Glutamatergic neuron (in vitro differentiated cells): ENCODE data around the gene JADE3. TPM values are rescaled to one million over a fixed set of nuclear protein-coding genes. Genes with fewer than 3 reads are reported as not detected.

ENCODE experiments used
- DNase-seq: peaks from one replicate; pipeline ENCODE4 v3.0.0; 2022
- H3K27ac Mint-ChIP-seq: one replicate; pipeline ENCODE4 v1.8.0; 2020; ENCODE audit warnings: mild to moderate bottlenecking, mixed read lengths, inconsistent platforms; ENCODE audit not compliant: unreplicated experiment
- H3K27me3 Mint-ChIP-seq: one replicate; pipeline ENCODE4 v1.8.0; 2020; ENCODE audit warnings: mild to moderate bottlenecking, moderate library complexity, mixed read lengths, inconsistent platforms; ENCODE audit not compliant: unreplicated experiment
- H3K36me3 Mint-ChIP-seq: one replicate; pipeline ENCODE4 v1.8.0; 2020; ENCODE audit warnings: mild to moderate bottlenecking, mixed read lengths, inconsistent platforms; ENCODE audit not compliant: unreplicated experiment
- H3K4me1 Mint-ChIP-seq: one replicate; pipeline ENCODE4 v1.8.0; 2020; ENCODE audit warnings: mild to moderate bottlenecking, low read depth, mixed read lengths, inconsistent platforms; ENCODE audit not compliant: unreplicated experiment
- H3K4me3 Mint-ChIP-seq: one replicate; pipeline ENCODE4 v1.8.0; 2020; ENCODE audit warnings: mild to moderate bottlenecking, mixed read lengths, inconsistent platforms; ENCODE audit not compliant: unreplicated experiment
- H3K9me3 Mint-ChIP-seq: one replicate; pipeline ENCODE4 v1.8.0; 2020; ENCODE audit warnings: mild to moderate bottlenecking, moderate library complexity, mixed read lengths, inconsistent platforms; ENCODE audit not compliant: unreplicated experiment
- CTCF ChIP-seq: fragments of 200-600 bp; sonication (generic); IDR thresholded peaks from one replicate; pipeline ENCODE4 v1.5.0; 2021; ENCODE audit not compliant: partially characterized antibody, unreplicated experiment
- total RNA-seq: library from RNA; stranded (reverse); fragmentation: NEBNext Ultra II Directional; extraction: Animal tissue kit (Norgen Biotek cat#: 25700); gene quantifications from one replicate; pipeline ENCODE4 v1.2.1, GENCODE V29; 2021; ENCODE audit not compliant: unreplicated experiment

JADE3 gene
- total RNA-seq, 1 donor from 2014 or later, result 14.0 TPM

GRCh38 chrX:47026198-47026597 is 114.0 kb downstream of the JADE3 start:
- H3K27me3 Mint-ChIP-seq, result no peaks in the 10 kb centered on the region
- TF ChIP-seq CTCF, result no peak
- no peak overlapping the region for H3K4me3 Mint-ChIP-seq

GRCh38 chrX:47030339-47030738 is 118.1 kb downstream of the JADE3 start:
- no peaks in the 10 kb centered on the region for H3K27me3 Mint-ChIP-seq
- no peaks in the 10 kb centered on the region for H3K4me1 Mint-ChIP-seq
- peaks cover 2% of the 10 kb centered on the region for H3K9me3 Mint-ChIP-seq
- no peak overlapping the region for H3K4me3 Mint-ChIP-seq
- no peak for DNase-seq
- H3K27ac Mint-ChIP-seq, result no peak overlapping the region
- H3K36me3 Mint-ChIP-seq, result no peaks in the 10 kb centered on the region
- peak; percentile 62 for TF ChIP-seq CTCF

More at GRCh38 chrX:47026198-47026597, 114.0 kb downstream of the JADE3 start:
- H3K36me3 Mint-ChIP-seq, result no peaks in the 10 kb centered on the region
- no peak for DNase-seq
- H3K9me3 Mint-ChIP-seq, result peaks cover 2% of the 10 kb centered on the region
- H3K4me1 Mint-ChIP-seq, result no peaks in the 10 kb centered on the region
- H3K27ac Mint-ChIP-seq, result no peak overlapping the region

GRCh38 chrX:47047989-47048388 is 135.8 kb downstream of the JADE3 start:
- no peak for TF ChIP-seq CTCF
- no peaks in the 10 kb centered on the region for H3K9me3 Mint-ChIP-seq
- peaks cover 13% of the 10 kb centered on the region for H3K36me3 Mint-ChIP-seq
- no peak for DNase-seq
- no peak overlapping the region for H3K4me3 Mint-ChIP-seq
- H3K4me1 Mint-ChIP-seq, result no peaks in the 10 kb centered on the region
- peaks cover 2% of the 10 kb centered on the region for H3K27me3 Mint-ChIP-seq
- no peak overlapping the region for H3K27ac Mint-ChIP-seq

GRCh38 chrX:47059142-47059874 is 147.1 kb downstream of the JADE3 start:
- H3K9me3 Mint-ChIP-seq, result peaks cover 2% of the 10 kb centered on the region
- H3K27ac Mint-ChIP-seq, result no peak overlapping the region
- H3K4me1 Mint-ChIP-seq, result no peaks in the 10 kb centered on the region
- TF ChIP-seq CTCF, result no peak
- H3K4me3 Mint-ChIP-seq, result no peak overlapping the region
- H3K36me3 Mint-ChIP-seq, result no peaks in the 10 kb centered on the region
- no peaks in the 10 kb centered on the region for H3K27me3 Mint-ChIP-seq
- DNase-seq, result no peak

GRCh38 chrX:47060708-47061107 is 148.5 kb downstream of the JADE3 start:
- Mint-ChIP-seq H3K9me3 (peaks cover 2% of the 10 kb centered on the region), H3K4me3 (no peak overlapping the region), H3K27ac (no peak overlapping the region), H3K27me3 (no peaks in the 10 kb centered on the region), H3K36me3 (no peaks in the 10 kb centered on the region), H3K4me1 (no peaks in the 10 kb centered on the region)
- TF ChIP-seq CTCF, result no peak
- no peak for DNase-seq
